HEK293T (cell line): Measurements from ENCODE around the gene SH3TC1.

Experiments
- ARNT ChIP-seq: fragments of 450-650 bp; IDR thresholded peaks from 2 replicates; pipeline ENCODE4 v1.6.1; 2017; ENCODE audit warnings: mild to moderate bottlenecking
- TARDBP ChIP-seq: fragments of 450-650 bp; IDR thresholded peaks from 2 replicates; pipeline ENCODE4 v1.6.1; 2016

GRCh38 chr4:8289956-8290700 lies 91.0 kb downstream of the SH3TC1 start:
- TF ChIP-seq ARNT (no peak), TARDBP (no peak)
